ENCODE results near the gene LOX. TPM values are rescaled to one million over a fixed set of nuclear protein-coding genes. Genes with fewer than 3 reads are reported as not detected.
"Not testable (repeated sequence)": the region's sequence is repeated elsewhere in the genome, so short reads cannot be mapped to it uniquely, and the experiment has no call there.

Gene LOX
- total RNA-seq, 1 experiment from 2014 or later = 2.8 TPM

DNA sequence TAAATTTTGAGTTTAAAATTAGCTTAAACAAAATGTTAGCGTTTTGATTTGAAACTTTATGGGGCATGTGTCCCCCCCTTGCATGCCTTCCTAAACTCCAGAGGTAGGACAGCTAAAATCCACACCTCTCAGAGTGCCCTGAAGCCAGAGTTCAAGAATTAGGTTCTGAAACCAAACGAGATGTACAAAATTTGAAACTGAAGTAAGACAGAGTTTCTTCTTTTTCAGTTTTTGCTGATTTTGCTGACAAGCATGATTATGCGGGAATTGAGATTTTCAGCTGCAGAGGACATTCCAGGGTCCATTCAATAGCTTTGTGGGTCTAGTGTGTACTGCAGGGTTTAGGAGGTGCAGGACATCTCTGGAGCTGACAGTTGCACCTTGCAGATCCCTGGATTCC, 17.1 kb upstream of the LOX start:
- H3K4me1 ChIP-seq (ENCODE audit: insufficient read depth, low read length, poor library complexity, severe bottlenecking) = no peaks in the 10 kb centered on the region
- intact Hi-C loops (cut with micrococcal nuclease; ENCODE audit: unreplicated experiment) = no loop called here
- H3K27ac ChIP-seq (ENCODE audit: low read depth, low read length, poor library complexity, severe bottlenecking) = no peak overlapping the region
- no peaks in the 10 kb centered on the region for H3K9me3 ChIP-seq (ENCODE audit: low read depth, low read length, poor library complexity, severe bottlenecking)
- ChIA-PET CTCF (no interaction called here), POLR2A (ENCODE audit: low non-redundant PET) (no interaction called here)
- BruUV-seq (replicated peaks) = no TSS peak
- TF ChIP-seq EZH2 (IDR thresholded peaks at IDR 0.05; ENCODE audit: borderline replicate concordance, low read depth, low read length, poor library complexity, severe bottlenecking) = no peak
- TF ChIP-seq, protein P1, sequence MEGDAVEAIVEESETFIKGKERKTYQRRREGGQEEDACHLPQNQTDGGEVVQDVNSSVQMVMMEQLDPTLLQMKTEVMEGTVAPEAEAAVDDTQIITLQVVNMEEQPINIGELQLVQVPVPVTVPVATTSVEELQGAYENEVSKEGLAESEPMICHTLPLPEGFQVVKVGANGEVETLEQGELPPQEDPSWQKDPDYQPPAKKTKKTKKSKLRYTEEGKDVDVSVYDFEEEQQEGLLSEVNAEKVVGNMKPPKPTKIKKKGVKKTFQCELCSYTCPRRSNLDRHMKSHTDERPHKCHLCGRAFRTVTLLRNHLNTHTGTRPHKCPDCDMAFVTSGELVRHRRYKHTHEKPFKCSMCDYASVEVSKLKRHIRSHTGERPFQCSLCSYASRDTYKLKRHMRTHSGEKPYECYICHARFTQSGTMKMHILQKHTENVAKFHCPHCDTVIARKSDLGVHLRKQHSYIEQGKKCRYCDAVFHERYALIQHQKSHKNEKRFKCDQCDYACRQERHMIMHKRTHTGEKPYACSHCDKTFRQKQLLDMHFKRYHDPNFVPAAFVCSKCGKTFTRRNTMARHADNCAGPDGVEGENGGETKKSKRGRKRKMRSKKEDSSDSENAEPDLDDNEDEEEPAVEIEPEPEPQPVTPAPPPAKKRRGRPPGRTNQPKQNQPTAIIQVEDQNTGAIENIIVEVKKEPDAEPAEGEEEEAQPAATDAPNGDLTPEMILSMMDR (conservative IDR thresholded peaks at IDR 0.05; ENCODE audit: low read depth, low read length) = no peak
- no peak overlapping the region for H3K4me3 ChIP-seq (ENCODE audit: low read depth, low read length, poor library complexity, severe bottlenecking)
- DNase-seq (ENCODE audit: low spot score) = no peak
- H3K36me3 ChIP-seq (ENCODE audit: insufficient read depth, low read length, poor library complexity, severe bottlenecking) = no peaks in the 10 kb centered on the region
- H3K27me3 ChIP-seq (replicated peaks; ENCODE audit: insufficient read depth, low read depth, low read length, poor library complexity) = no peaks in the 10 kb centered on the region

DNA sequence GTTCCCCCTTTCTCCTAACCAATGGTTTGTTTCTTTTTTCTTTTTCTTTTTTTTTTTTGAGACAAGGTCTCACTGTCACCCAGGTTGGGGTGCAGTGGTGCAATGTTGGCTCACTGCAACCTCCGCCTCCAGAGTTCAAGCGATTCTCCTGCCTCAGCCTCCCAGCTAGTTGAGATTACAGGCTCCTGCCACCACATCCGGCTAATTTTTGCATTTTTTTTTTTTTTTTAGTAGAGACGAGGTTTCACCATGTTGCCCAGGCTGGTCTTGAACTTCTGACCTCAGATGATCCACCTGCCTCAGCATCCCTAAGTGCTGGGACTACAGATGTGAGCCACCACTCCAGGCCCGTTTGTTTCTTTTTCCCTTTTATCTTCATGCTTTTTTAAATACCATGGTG, 16.2 kb upstream of the LOX start:
- intact Hi-C loops (cut with micrococcal nuclease; ENCODE audit: unreplicated experiment); H3K27ac ChIP-seq (ENCODE audit: low read depth, low read length, poor library complexity, severe bottlenecking); H3K9me3 ChIP-seq (ENCODE audit: low read depth, low read length, poor library complexity, severe bottlenecking); BruUV-seq (replicated peaks); H3K27me3 ChIP-seq (replicated peaks; ENCODE audit: insufficient read depth, low read depth, low read length, poor library complexity); H3K4me3 ChIP-seq (ENCODE audit: low read depth, low read length, poor library complexity, severe bottlenecking); CTCF ChIA-PET; DNase-seq (ENCODE audit: low spot score); H3K36me3 ChIP-seq (ENCODE audit: insufficient read depth, low read length, poor library complexity, severe bottlenecking); H3K4me1 ChIP-seq (ENCODE audit: insufficient read depth, low read length, poor library complexity, severe bottlenecking); POLR2A ChIA-PET (ENCODE audit: low non-redundant PET): not testable (repeated sequence)

DNA sequence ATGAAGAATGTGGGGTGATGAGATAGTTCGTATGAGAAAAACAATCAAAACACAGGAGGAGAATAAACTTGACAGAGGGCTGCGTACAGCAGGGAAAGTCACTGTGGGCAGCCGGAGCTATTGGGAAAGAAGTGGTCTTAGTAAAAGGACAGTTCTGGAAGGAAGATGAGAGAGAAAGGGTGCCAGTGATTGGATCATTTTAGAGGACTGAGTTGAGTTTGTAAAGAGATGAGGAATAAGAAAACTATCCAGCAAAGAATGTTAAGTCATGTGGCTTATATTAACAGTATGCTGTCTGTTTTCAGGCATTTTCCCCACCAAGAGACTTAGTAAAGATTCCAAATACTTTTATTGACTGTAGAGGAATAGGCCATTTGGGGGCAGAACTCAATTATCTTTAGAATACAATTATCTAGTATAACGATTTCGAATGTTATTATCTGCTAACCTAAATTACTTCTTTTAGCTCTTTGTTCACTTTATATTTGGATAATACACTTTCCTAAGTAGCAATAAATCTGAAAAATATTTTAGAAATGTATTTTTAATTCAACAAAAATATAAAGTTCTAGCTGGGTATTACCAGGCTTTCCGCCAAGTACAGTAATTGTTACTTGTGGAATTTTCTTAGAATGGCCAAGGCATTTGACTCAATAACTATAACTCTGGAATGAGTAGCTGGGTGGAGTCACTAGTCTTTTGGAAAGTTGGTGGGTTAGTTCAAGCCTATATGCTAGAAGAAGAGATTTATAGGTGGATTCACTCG, 15.5 kb upstream of the LOX start:
- no TSS peak for BruUV-seq (replicated peaks)
- CTCF ChIA-PET = no interaction called here
- Histone ChIP-seq H3K36me3 (ENCODE audit: insufficient read depth, low read length, poor library complexity, severe bottlenecking) (no peaks in the 10 kb centered on the region), H3K9me3 (ENCODE audit: low read depth, low read length, poor library complexity, severe bottlenecking) (no peaks in the 10 kb centered on the region), H3K27me3 (replicated peaks; ENCODE audit: insufficient read depth, low read depth, low read length, poor library complexity) (no peaks in the 10 kb centered on the region), H3K4me1 (ENCODE audit: insufficient read depth, low read length, poor library complexity, severe bottlenecking) (peaks cover 9% of the 10 kb centered on the region), H3K4me3 (ENCODE audit: low read depth, low read length, poor library complexity, severe bottlenecking) (no peak overlapping the region), H3K27ac (ENCODE audit: low read depth, low read length, poor library complexity, severe bottlenecking) (no peak overlapping the region)
- DNase-seq (ENCODE audit: low spot score) = no peak
- POLR2A ChIA-PET (ENCODE audit: low non-redundant PET) = no interaction called here
- intact Hi-C loops (cut with micrococcal nuclease; ENCODE audit: unreplicated experiment) = no loop called here
- TF ChIP-seq, protein P1 (conservative IDR thresholded peaks at IDR 0.05; ENCODE audit: low read depth, low read length) = no peak
- no peak for TF ChIP-seq EZH2 (IDR thresholded peaks at IDR 0.05; ENCODE audit: borderline replicate concordance, low read depth, low read length, poor library complexity, severe bottlenecking)

Data from A673 (cell line).